Brain microvascular endothelial cell (primary cell): ENCODE results near the gene KRTAP10-12.

Source experiments
- DNase-seq: peaks from one replicate; pipeline ENCODE4 v3.0.0-alpha.2; 2020
- H3K27ac ChIP-seq: fragments of 250-450 bp; sonication (Bioruptor Pico); 2 replicates; pipeline ENCODE4 v1.5.1; 2020; ENCODE audit warnings: mild to moderate bottlenecking, moderate library complexity
- H3K27me3 ChIP-seq: fragments of 250-450 bp; sonication (Bioruptor Pico); replicated peaks from 2 replicates; pipeline ENCODE4 v1.5.1; 2020; ENCODE audit warnings: mild to moderate bottlenecking
- H3K36me3 ChIP-seq: fragments of 250-450 bp; sonication (Bioruptor Pico); replicated peaks from 2 replicates; pipeline ENCODE4 v1.5.1; 2020; ENCODE audit warnings: mild to moderate bottlenecking
- H3K4me3 ChIP-seq: 2 replicates; pipeline ENCODE4 v1.5.1; 2011; ENCODE audit warnings: low read depth, mild to moderate bottlenecking, control low read depth, low read length, moderate library complexity
- CTCF ChIP-seq: IDR thresholded peaks from 2 replicates; pipeline ENCODE4 v1.5.1; 2011; ENCODE audit warnings: low read depth, mild to moderate bottlenecking, moderate library complexity, low read length, control low read depth, inconsistent platforms; ENCODE audit errors: missing control alignments
- in situ Hi-C: cut with HindIII; loops from 2 replicates; pipeline ENCODE4 v1.10.0; 2017; ENCODE audit warnings: low sequenced_read_pairs, low pct_ligation_motif_present

KRTAP10-12 gene

GRCh38 chr21:44704636-44705001 lies 7.6 kb downstream of the KRTAP10-12 start:
- no peak for DNase-seq
- TF ChIP-seq CTCF: no peak
- no peak overlapping the region for H3K27ac ChIP-seq
- H3K36me3 ChIP-seq: no peaks in the 10 kb centered on the region
- peaks cover 86% of the 10 kb centered on the region for H3K27me3 ChIP-seq
- no peak overlapping the region for H3K4me3 ChIP-seq
- in situ Hi-C loops: no loop called here

- H3K4me3 ChIP-seq: no peak overlapping the region
- H3K27me3 ChIP-seq: peaks cover 84% of the 10 kb centered on the region
- DNase-seq: no peak
- no peaks in the 10 kb centered on the region for H3K36me3 ChIP-seq
- in situ Hi-C loops: no loop called here
- H3K27ac ChIP-seq: no peak overlapping the region
- no peak for TF ChIP-seq CTCF
Measured at GRCh38 chr21:44706026-44706705, 9.2 kb downstream of the KRTAP10-12 start.

GRCh38 chr21:44706706-44707581 lies 10.0 kb downstream of the KRTAP10-12 start:
- no peak for DNase-seq
- Histone ChIP-seq H3K36me3 (no peaks in the 10 kb centered on the region), H3K4me3 (no peak overlapping the region), H3K27me3 (peaks cover 85% of the 10 kb centered on the region), H3K27ac (no peak overlapping the region)
- in situ Hi-C loops: no loop called here
- TF ChIP-seq CTCF: no peak

GRCh38 chr21:44708213-44708865 lies 11.4 kb downstream of the KRTAP10-12 start:
- peaks cover 88% of the 10 kb centered on the region for H3K27me3 ChIP-seq
- H3K36me3 ChIP-seq: no peaks in the 10 kb centered on the region
- in situ Hi-C loops: no loop called here
- no peak overlapping the region for H3K27ac ChIP-seq
- H3K4me3 ChIP-seq: no peak overlapping the region
- no peak for TF ChIP-seq CTCF
- no peak for DNase-seq

GRCh38 chr21:44708866-44709425 lies 12.0 kb downstream of the KRTAP10-12 start:
- DNase-seq: no peak
- in situ Hi-C loops: no loop called here
- Histone ChIP-seq H3K36me3 (no peaks in the 10 kb centered on the region), H3K4me3 (no peak overlapping the region), H3K27ac (no peak overlapping the region), H3K27me3 (peaks cover 88% of the 10 kb centered on the region)
- TF ChIP-seq CTCF: no peak
